HG02840 (cell line): ENCODE data around the gene RIMOC1.
"Not testable (repeated sequence)": the region's sequence is repeated elsewhere in the genome, so short reads cannot be mapped to it uniquely, and the experiment has no call there.

Experiments
- ATAC-seq: cut with Tn5 transposase; IDR thresholded peaks from one replicate; pipeline ENCODE4 v1.9.1; 2021; ENCODE audit warnings: mild to moderate bottlenecking, moderate library complexity, moderate number of reproducible peaks; ENCODE audit not compliant: unreplicated experiment, low FRiP score

Gene RIMOC1

GRCh38 chr5:41885286-41885685, 18.9 kb upstream of the RIMOC1 start:
- no peak for ATAC-seq

GRCh38 chr5:41891066-41891707, 13.0 kb upstream of the RIMOC1 start:
- no peak for ATAC-seq

GRCh38 chr5:41892031-41892430, 12.1 kb upstream of the RIMOC1 start:
- no peak for ATAC-seq

- no peak for ATAC-seq
Measured at GRCh38 chr5:41893074-41893851, 10.9 kb upstream of the RIMOC1 start.

GRCh38 chr5:41896230-41896629, 7.9 kb upstream of the RIMOC1 start:
- ATAC-seq, result no peak

GRCh38 chr5:41903382-41903891, 707 bp upstream of the RIMOC1 start:
- no peak for ATAC-seq

GRCh38 chr5:41906151-41906550, 2.0 kb downstream of the RIMOC1 start:
- ATAC-seq, result no peak

- ATAC-seq, result no peak
Measured at GRCh38 chr5:41908374-41909079, 4.4 kb downstream of the RIMOC1 start.

- no peak for ATAC-seq
Measured at GRCh38 chr5:41918105-41918504, 14.0 kb downstream of the RIMOC1 start.

- no peak for ATAC-seq
Measured at GRCh38 chr5:41921166-41921565, 17.0 kb downstream of the RIMOC1 start.

- ATAC-seq, result no peak
Measured at GRCh38 chr5:41921874-41922273, 17.7 kb downstream of the RIMOC1 start.

GRCh38 chr5:41924526-41924871, 20.4 kb downstream of the RIMOC1 start:
- no peak for ATAC-seq

- ATAC-seq, result peak; percentile 91
Measured at GRCh38 chr5:41924872-41925554, 20.9 kb downstream of the RIMOC1 start, which contains the start of gene FBXO4. FBXO4 (plus strand) TSS chr5:41925281; CDS start chr5:41925310, 29 bp downstream.

- peak; percentile 35 for ATAC-seq
Measured at GRCh38 chr5:41925555-41925951, 21.4 kb downstream of the RIMOC1 start.

GRCh38 chr5:41927604-41928003, 23.5 kb downstream of the RIMOC1 start:
- no peak for ATAC-seq

- ATAC-seq, result no peak
Measured at GRCh38 chr5:41929035-41929434, 24.9 kb downstream of the RIMOC1 start.

- ATAC-seq, result no peak
Measured at GRCh38 chr5:41932770-41933169, 28.6 kb downstream of the RIMOC1 start.

- ATAC-seq, result no peak
Measured at GRCh38 chr5:41935544-41935943, 31.4 kb downstream of the RIMOC1 start.

GRCh38 chr5:41940641-41941040, 36.5 kb downstream of the RIMOC1 start:
- ATAC-seq, result no peak

GRCh38 chr5:41945332-41945955, 41.3 kb downstream of the RIMOC1 start:
- not testable (repeated sequence) for ATAC-seq
